Measurements from ENCODE around the gene PDE4B. TPM values are rescaled to one million over a fixed set of nuclear protein-coding genes. Genes with fewer than 3 reads are reported as not detected.
"Not testable (repeated sequence)": the region's sequence is repeated elsewhere in the genome, so short reads cannot be mapped to it uniquely, and the experiment has no call there.

Gene PDE4B
- total RNA-seq, 2 donors from 2014 or later, result 114 to 132 TPM

- ATAC-seq (no peak), DNase-seq (no peak)
- Mint-ChIP-seq H3K36me3 (ENCODE audit: low read depth) (no peaks in the 10 kb centered on the region), H3K4me1 (no peaks in the 10 kb centered on the region), H3K27ac (no peak overlapping the region), H3K27me3 (peaks cover 19% of the 10 kb centered on the region), H3K4me3 (no peak overlapping the region)
- no peaks in the 10 kb centered on the region for H3K9me3 ChIP-seq (ENCODE audit: control insufficient read depth, low read length, poor library complexity, severe bottlenecking)
These were observed 73.7 kb downstream of the PDE4B start for GRCh38 chr1:65866439-65866838.

- ATAC-seq, result no peak
- H3K4me3 Mint-ChIP-seq, result no peak overlapping the region
- no peak overlapping the region for H3K27ac Mint-ChIP-seq
- no peak for DNase-seq
- no peaks in the 10 kb centered on the region for H3K36me3 Mint-ChIP-seq (ENCODE audit: low read depth)
- H3K4me1 Mint-ChIP-seq, result no peaks in the 10 kb centered on the region
- no peaks in the 10 kb centered on the region for H3K9me3 ChIP-seq (ENCODE audit: control insufficient read depth, low read length, poor library complexity, severe bottlenecking)
- H3K27me3 Mint-ChIP-seq, result peaks cover 29% of the 10 kb centered on the region
These were observed 79.6 kb downstream of the PDE4B start for GRCh38 chr1:65872301-65872700.

DNA sequence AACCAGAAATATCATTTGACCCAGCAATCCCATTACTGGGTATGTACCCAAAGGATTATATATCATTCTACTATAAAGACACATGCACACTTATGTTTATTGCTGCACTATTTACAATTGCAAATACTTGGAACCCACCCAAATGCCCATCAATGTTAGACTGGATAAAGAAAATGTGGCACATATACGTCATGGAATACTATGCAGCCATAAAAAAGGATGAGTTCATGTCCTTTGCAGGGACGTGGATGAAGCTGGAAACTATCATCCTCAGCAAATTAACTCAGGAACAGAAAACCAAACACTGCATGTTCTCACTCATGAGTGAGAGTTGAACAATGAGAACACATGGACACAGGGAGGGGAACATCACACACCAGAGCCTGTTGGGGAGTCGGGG is 85.6 kb downstream of the PDE4B start:
- not testable (repeated sequence) for ATAC-seq; H3K4me1 Mint-ChIP-seq; DNase-seq; H3K36me3 Mint-ChIP-seq (ENCODE audit: low read depth); H3K4me3 Mint-ChIP-seq; H3K9me3 ChIP-seq (ENCODE audit: control insufficient read depth, low read length, poor library complexity, severe bottlenecking); H3K27ac Mint-ChIP-seq
- peaks cover 15% of the 10 kb centered on the region for H3K27me3 Mint-ChIP-seq

DNA sequence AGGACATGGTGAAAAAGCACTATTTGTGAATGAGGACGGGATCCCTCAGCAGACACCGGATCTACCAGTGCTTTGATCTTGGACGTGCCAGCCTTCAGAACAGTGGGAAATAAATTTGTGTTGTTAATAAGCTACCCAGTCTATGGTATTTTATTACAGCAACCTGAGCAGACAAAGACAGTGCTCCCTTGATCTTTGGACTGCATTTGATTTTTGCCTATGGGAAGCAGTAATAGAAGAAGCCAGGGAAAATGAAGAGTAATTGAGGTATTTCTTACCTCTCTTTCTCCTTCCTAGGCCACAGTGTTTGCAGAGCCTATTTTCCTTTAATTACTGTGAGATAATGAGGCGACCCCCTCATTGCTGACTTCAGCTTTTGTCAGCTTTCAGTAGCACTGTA is 87.9 kb downstream of the PDE4B start:
- no peaks in the 10 kb centered on the region for H3K36me3 Mint-ChIP-seq (ENCODE audit: low read depth)
- ATAC-seq, result no peak
- no peak overlapping the region for H3K27ac Mint-ChIP-seq
- no peaks in the 10 kb centered on the region for H3K9me3 ChIP-seq (ENCODE audit: control insufficient read depth, low read length, poor library complexity, severe bottlenecking)
- H3K27me3 Mint-ChIP-seq, result peaks cover 11% of the 10 kb centered on the region
- H3K4me3 Mint-ChIP-seq, result no peak overlapping the region
- no peaks in the 10 kb centered on the region for H3K4me1 Mint-ChIP-seq
- DNase-seq, result no peak

- no peaks in the 10 kb centered on the region for H3K4me1 Mint-ChIP-seq
- ATAC-seq (no peak), DNase-seq (no peak)
- H3K27me3 Mint-ChIP-seq, result peaks cover 11% of the 10 kb centered on the region
- H3K36me3 Mint-ChIP-seq (ENCODE audit: low read depth), result no peaks in the 10 kb centered on the region
- no peak overlapping the region for H3K4me3 Mint-ChIP-seq
- no peaks in the 10 kb centered on the region for H3K9me3 ChIP-seq (ENCODE audit: control insufficient read depth, low read length, poor library complexity, severe bottlenecking)
- H3K27ac Mint-ChIP-seq, result no peak overlapping the region
These were observed 88.4 kb downstream of the PDE4B start for GRCh38 chr1:65881067-65881594.

GRCh38 chr1:65882076-65882475 is 89.4 kb downstream of the PDE4B start:
- Mint-ChIP-seq H3K4me1 (no peaks in the 10 kb centered on the region), H3K36me3 (ENCODE audit: low read depth) (no peaks in the 10 kb centered on the region), H3K27ac (no peak overlapping the region), H3K4me3 (no peak overlapping the region), H3K27me3 (peaks cover 11% of the 10 kb centered on the region)
- no peak for DNase-seq
- no peak for ATAC-seq
- H3K9me3 ChIP-seq (ENCODE audit: control insufficient read depth, low read length, poor library complexity, severe bottlenecking), result no peaks in the 10 kb centered on the region

DNA sequence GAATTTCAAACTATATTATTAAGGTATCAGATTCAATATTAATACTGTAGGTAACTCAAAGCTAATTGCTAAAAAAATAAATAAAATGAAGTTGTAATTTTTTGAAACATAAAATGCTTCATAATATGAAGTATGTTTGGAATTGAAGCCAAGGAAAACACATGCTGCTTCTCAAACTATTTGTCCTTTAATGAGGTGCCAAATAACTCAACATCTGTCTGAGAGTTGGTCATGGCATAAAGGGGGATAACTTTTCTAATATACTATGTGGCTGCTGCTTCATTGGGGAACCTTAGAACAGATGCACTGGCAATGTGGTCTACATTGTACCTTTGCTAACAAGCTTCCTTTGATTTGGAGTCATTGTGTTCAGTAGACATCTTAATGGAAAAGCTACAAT is 96.7 kb downstream of the PDE4B start:
- DNase-seq (no peak), ATAC-seq (no peak)
- Mint-ChIP-seq H3K36me3 (ENCODE audit: low read depth) (no peaks in the 10 kb centered on the region), H3K27ac (no peak overlapping the region), H3K4me3 (no peak overlapping the region), H3K4me1 (no peaks in the 10 kb centered on the region), H3K27me3 (peaks cover 28% of the 10 kb centered on the region)
- H3K9me3 ChIP-seq (ENCODE audit: control insufficient read depth, low read length, poor library complexity, severe bottlenecking), result no peaks in the 10 kb centered on the region

DNA sequence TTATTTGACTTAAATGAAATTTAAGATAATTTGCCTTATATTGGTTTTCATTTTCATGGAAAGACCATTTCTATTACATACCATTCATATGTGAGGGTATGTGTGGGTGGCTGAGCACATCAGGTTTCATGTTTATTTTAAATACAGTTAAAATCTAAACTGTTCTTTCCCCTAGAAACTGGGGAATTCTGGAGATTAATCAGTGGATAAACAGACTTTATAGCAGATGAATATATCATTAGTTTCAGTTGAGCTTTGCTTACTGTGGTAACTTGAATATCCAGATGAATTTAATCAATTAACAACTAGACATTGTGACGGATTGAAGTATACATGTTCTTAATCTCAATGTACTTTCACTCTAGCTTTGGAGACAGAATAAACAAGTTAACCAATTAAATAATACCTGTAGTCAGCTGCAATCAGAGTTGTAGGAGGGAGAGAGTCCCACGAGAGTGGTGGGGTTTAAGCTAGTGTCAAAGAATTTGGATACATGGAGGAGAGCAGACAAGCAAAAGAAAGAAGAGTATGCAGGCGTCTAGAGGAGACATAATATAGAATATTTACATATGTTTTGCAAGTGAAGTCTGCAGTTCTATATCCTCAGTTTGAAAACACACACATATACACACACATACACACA is 97.6 kb downstream of the PDE4B start:
- Mint-ChIP-seq H3K36me3 (ENCODE audit: low read depth) (no peaks in the 10 kb centered on the region), H3K27ac (no peak overlapping the region), H3K4me3 (no peak overlapping the region), H3K27me3 (peaks cover 35% of the 10 kb centered on the region), H3K4me1 (no peaks in the 10 kb centered on the region)
- DNase-seq (no peak), ATAC-seq (no peak)
- H3K9me3 ChIP-seq (ENCODE audit: control insufficient read depth, low read length, poor library complexity, severe bottlenecking), result no peaks in the 10 kb centered on the region

DNA sequence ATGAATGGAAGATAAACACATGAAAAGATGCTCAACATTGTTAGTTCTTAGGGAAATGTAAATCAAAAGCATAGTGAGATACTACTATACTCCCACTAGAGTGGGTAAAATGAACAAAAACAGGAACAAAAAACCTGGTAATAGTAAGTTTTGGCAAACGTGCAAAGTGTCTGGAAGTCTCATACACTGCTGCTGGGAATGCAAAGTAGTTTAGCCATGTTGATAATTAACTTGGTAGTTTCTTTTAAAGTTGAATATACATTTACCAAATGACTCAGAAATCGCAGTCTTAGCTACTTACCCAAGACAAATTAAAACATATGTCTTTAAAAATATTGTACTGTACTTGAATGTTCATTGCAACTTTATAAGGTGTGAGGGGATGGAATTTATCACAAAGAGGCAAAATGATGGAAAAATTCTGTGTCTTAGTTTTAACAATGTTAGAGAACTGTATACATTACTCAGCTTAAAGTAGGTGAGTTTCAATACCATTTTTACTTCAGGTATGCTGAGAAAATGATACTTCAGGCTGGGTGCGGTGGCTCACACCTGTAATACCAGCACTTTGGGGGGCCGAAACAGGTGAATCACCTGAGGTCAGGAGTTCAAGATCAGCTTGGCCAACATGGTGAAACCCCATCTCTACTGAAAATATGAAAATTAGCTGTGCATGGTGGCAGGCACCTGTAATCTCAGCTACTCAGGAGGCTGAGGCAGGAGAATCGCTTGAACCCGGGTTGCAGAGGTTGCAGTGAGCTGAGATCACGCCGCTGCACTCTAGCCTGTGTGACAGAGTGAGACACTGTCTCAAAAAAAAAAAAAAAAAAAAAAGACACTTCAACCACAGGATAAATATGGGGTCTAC is 102.3 kb downstream of the PDE4B start:
- Mint-ChIP-seq H3K27ac (no peak overlapping the region), H3K4me3 (no peak overlapping the region), H3K4me1 (no peaks in the 10 kb centered on the region), H3K36me3 (ENCODE audit: low read depth) (no peaks in the 10 kb centered on the region), H3K27me3 (peaks cover 43% of the 10 kb centered on the region)
- ATAC-seq (no peak), DNase-seq (no peak)
- H3K9me3 ChIP-seq (ENCODE audit: control insufficient read depth, low read length, poor library complexity, severe bottlenecking), result no peaks in the 10 kb centered on the region

- Mint-ChIP-seq H3K36me3 (ENCODE audit: low read depth) (no peaks in the 10 kb centered on the region), H3K27ac (no peak overlapping the region), H3K4me3 (no peak overlapping the region), H3K4me1 (no peaks in the 10 kb centered on the region), H3K27me3 (peaks cover 46% of the 10 kb centered on the region)
- DNase-seq (no peak), ATAC-seq (no peak)
- H3K9me3 ChIP-seq (ENCODE audit: control insufficient read depth, low read length, poor library complexity, severe bottlenecking), result no peaks in the 10 kb centered on the region
These were observed 104.0 kb downstream of the PDE4B start for GRCh38 chr1:65896721-65897120.

GRCh38 chr1:65897485-65897884 is 104.8 kb downstream of the PDE4B start:
- H3K27me3 Mint-ChIP-seq, result peaks cover 49% of the 10 kb centered on the region
- H3K9me3 ChIP-seq (ENCODE audit: control insufficient read depth, low read length, poor library complexity, severe bottlenecking), result no peaks in the 10 kb centered on the region
- H3K4me1 Mint-ChIP-seq, result no peaks in the 10 kb centered on the region
- peaks cover 2% of the 10 kb centered on the region for H3K36me3 Mint-ChIP-seq (ENCODE audit: low read depth)
- no peak overlapping the region for H3K4me3 Mint-ChIP-seq
- ATAC-seq (no peak), DNase-seq (no peak)
- no peak overlapping the region for H3K27ac Mint-ChIP-seq

GRCh38 chr1:65904681-65905083 is 112.0 kb downstream of the PDE4B start:
- no peaks in the 10 kb centered on the region for H3K4me1 Mint-ChIP-seq
- peaks cover 2% of the 10 kb centered on the region for H3K36me3 Mint-ChIP-seq (ENCODE audit: low read depth)
- H3K27ac Mint-ChIP-seq, result no peak overlapping the region
- DNase-seq, result no peak
- H3K4me3 Mint-ChIP-seq, result no peak overlapping the region
- no peaks in the 10 kb centered on the region for H3K9me3 ChIP-seq (ENCODE audit: control insufficient read depth, low read length, poor library complexity, severe bottlenecking)
- ATAC-seq, result no peak
- peaks cover 48% of the 10 kb centered on the region for H3K27me3 Mint-ChIP-seq

DNA sequence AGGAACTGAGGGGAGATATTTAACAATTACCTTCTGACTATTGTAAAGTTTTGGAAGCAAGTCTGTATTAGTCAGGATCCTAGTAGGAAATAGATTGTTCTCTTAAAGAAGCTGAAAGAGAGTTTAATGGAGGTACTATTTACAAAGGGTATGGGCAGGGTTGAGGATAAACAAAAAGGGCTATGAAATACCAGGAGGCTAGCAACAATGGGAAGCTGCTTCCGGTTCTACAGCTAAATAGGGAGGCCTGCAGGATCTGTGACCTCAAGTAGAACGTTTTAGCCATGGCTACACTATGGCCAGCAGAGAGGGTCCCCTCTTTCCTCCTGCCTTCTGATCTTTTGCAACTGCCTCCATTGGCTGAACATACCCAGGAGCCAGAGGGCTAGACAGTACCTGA is 117.7 kb downstream of the PDE4B start:
- no peaks in the 10 kb centered on the region for H3K9me3 ChIP-seq (ENCODE audit: control insufficient read depth, low read length, poor library complexity, severe bottlenecking)
- H3K4me3 Mint-ChIP-seq, result no peak overlapping the region
- no peak overlapping the region for H3K27ac Mint-ChIP-seq
- DNase-seq (no peak), ATAC-seq (no peak)
- peaks cover 44% of the 10 kb centered on the region for H3K27me3 Mint-ChIP-seq
- H3K4me1 Mint-ChIP-seq, result peaks cover 2% of the 10 kb centered on the region
- H3K36me3 Mint-ChIP-seq (ENCODE audit: low read depth), result no peaks in the 10 kb centered on the region

All from T-helper 17 cell (primary cell).